HepG2 (cell line): Measurements from ENCODE around the gene DNMBP. TPM values are rescaled to one million over a fixed set of nuclear protein-coding genes. Genes with fewer than 3 reads are reported as not detected.

Experiments
- ATAC-seq: fragments of 200-7000 bp; cut with Tn5 transposase; 3 replicates; pipeline ENCODE4 v1.9.1; 2020; ENCODE audit warnings: mild to moderate bottlenecking, moderate library complexity
- BruUV-seq: library from RNA; stranded (reverse); fragments of 400-500 nt; replicated peaks from 2 replicates; lab custom pipeline; 2021; lab: Mats Ljungman, UMichigan
- CTCF ChIA-PET: fragments of 300-600 bp; formaldehyde crosslinking; extraction: SDS; loops from one replicate; lab custom pipeline; 2021; ENCODE audit warnings: low total read pairs, inconsistent platforms, low intra/inter-chr PET ratio; lab: Yijun Ruan, JAX
- POLR2A ChIA-PET: fragments of 350-600 bp; sonication (Branson Sonifier 250); formaldehyde crosslinking; loops from one replicate; lab custom pipeline; 2020; ENCODE audit warnings: antibody characterized with exemption, inconsistent platforms; lab: Yijun Ruan, JAX
- DNase-seq: peaks from one replicate; pipeline ENCODE4 v3.0.0-alpha.2; 2015; ENCODE audit warnings: low spot score
- FAIRE-seq: peaks from 3 replicates; lab custom pipeline; 2011; peaks lifted over from hg19 to GRCh38; lab: Jason Lieb, UNC
- H2AFZ ChIP-seq: one replicate; pipeline ENCODE4 v1.6.1; 2011; ENCODE audit warnings: low read length, inconsistent platforms
- H3K27ac ChIP-seq: fragments of 300-600 bp; 3 replicates; pipeline ENCODE4 v1.8.0; 2011; ENCODE audit warnings: mixed run types, mild to moderate bottlenecking, mixed read lengths, low read length, inconsistent platforms; ENCODE audit not compliant: insufficient read depth; ENCODE audit errors: extremely low read length
- H3K27me3 ChIP-seq, 2 experiments: fragments of 200-600 bp in 1 of 2; 2 replicates in 1 of 2; 3 replicates in 1 of 2; pipeline versions ENCODE4 v1.6.0 to v1.8.0; 2011; ENCODE audit warnings: low read length in 2 of 2, mild to moderate bottlenecking in 2 of 2, moderate library complexity in 2 of 2, inconsistent platforms in 1 of 2; ENCODE audit not compliant: insufficient read depth in 2 of 2, control insufficient read depth in 1 of 2
- H3K36me3 ChIP-seq, 2 experiments: fragments of 200-600 bp in 1 of 2; replicated peaks in 1 of 2; 2 replicates in 1 of 2; 3 replicates in 1 of 2; pipeline versions ENCODE4 v1.5.1 to v1.8.0; 2011; ENCODE audit warnings: low read length in 2 of 2, inconsistent platforms in 1 of 2; ENCODE audit not compliant: insufficient read depth in 2 of 2, control insufficient read depth in 1 of 2
- H3K4me1 ChIP-seq: 2 replicates; pipeline ENCODE4 v1.5.1; 2012; ENCODE audit warnings: low read length, inconsistent platforms; ENCODE audit not compliant: insufficient read depth
- H3K4me2 ChIP-seq: 2 replicates; pipeline ENCODE4 v1.6.0; 2011; ENCODE audit warnings: low read depth, low read length, inconsistent platforms
- H3K4me3 ChIP-seq, 3 experiments: fragments of 200-600 bp in 1 of 3; sonication (generic), shearing (Covaris generic) in 1 of 3; replicated peaks in 1 of 3; 2 replicates each; pipeline ENCODE4 v1.5.1; 2011 to 2016; ENCODE audit warnings: low read length in 3 of 3, inconsistent platforms in 2 of 3, low read depth in 2 of 3, mild to moderate bottlenecking in 2 of 3, control low read depth in 1 of 3, mixed read lengths in 1 of 3; ENCODE audit not compliant: insufficient read depth in 1 of 3
- H3K79me2 ChIP-seq: one replicate; pipeline ENCODE4 v1.6.1; 2011; ENCODE audit warnings: low read length, inconsistent platforms; ENCODE audit not compliant: insufficient read depth
- H3K9ac ChIP-seq: 2 replicates; pipeline ENCODE4 v1.6.0; 2011; ENCODE audit warnings: mild to moderate bottlenecking, low read depth, low read length, inconsistent platforms; ENCODE audit not compliant: insufficient read depth
- H3K9me3 ChIP-seq: 2 replicates; pipeline ENCODE4 v1.5.1; 2012; ENCODE audit warnings: mild to moderate bottlenecking, low read length
- H4K20me1 ChIP-seq: 2 replicates; pipeline ENCODE4 v1.6.0; 2011; ENCODE audit warnings: inconsistent platforms, mild to moderate bottlenecking, low read length, moderate library complexity; ENCODE audit not compliant: insufficient read depth
- ARNTL ChIP-seq: sonication (generic); formaldehyde crosslinking; IDR thresholded peaks from 2 replicates; pipeline ENCODE4 v1.4.0; 2020; ENCODE audit warnings: mild to moderate bottlenecking, missing genetic modification reagents
- KLF15 ChIP-seq: sonication (generic); formaldehyde crosslinking; IDR thresholded peaks from 2 replicates; pipeline ENCODE4 v1.8.1; 2023; ENCODE audit warnings: borderline replicate concordance, mild to moderate bottlenecking, inconsistent platforms, missing genetic modification reagents, mixed read lengths
- POLR2AphosphoS5 ChIP-seq: IDR thresholded peaks from 2 replicates; pipeline ENCODE4 v1.6.1; 2012; ENCODE audit warnings: low read depth, low read length
- ZMAT3 ChIP-seq: sonication (generic); formaldehyde crosslinking; conservative IDR thresholded peaks from 2 replicates; pipeline ENCODE4 v1.7.0; 2021; ENCODE audit warnings: missing genetic modification reagents
- WGBS: methylation state at CpG from one replicate; pipeline ENCODE4 v1.1.6; 2017; ENCODE audit warnings: low lambda C conversion rate; 5-methylcytosine and 5-hydroxymethylcytosine counted together
- in situ Hi-C: cut with HindIII; loops from 2 replicates; pipeline ENCODE4 v1.10.0; 2017; ENCODE audit warnings: low pct_unique_long_range_greater_than_20kb; ENCODE audit not compliant: extremely low pct_ligation_motif_present
- intact Hi-C: fragments of 100-400 bp; cut with micrococcal nuclease; formaldehyde crosslinking; loops from one replicate; pipeline ENCODE4 v1.10.0; 2022; ENCODE audit not compliant: unreplicated experiment
- polyA plus RNA-seq, 8 experiments: library from polyadenylated mRNA; depleted of rRNA in 3 of 8; stranded (reverse) in 7 of 8; unstranded in 1 of 8; fragments of >200 nt; fragmentation: Illumina TruSeq in 4 of 8; extraction: Trizol in 4 of 8; gene quantifications; 2 replicates each; pipeline versions ENCODE4 v1.2.1 to v1.2.3, GENCODE V29; 2011 to 2016; ENCODE audit warnings: low read depth in 4 of 8, missing spikeins in 1 of 8, mixed read lengths in 1 of 8; ENCODE audit not compliant: insufficient read depth in 1 of 8
- total RNA-seq, 5 experiments: library from RNA; depleted of rRNA; stranded (reverse); fragments of >200 nt; fragmentation: Illumina TruSeq; extraction: Trizol; gene quantifications; 2 replicates each; pipeline ENCODE4 v1.2.3, GENCODE V29; 2016; ENCODE audit warnings: low read depth in 1 of 5
- TF ChIP-seq, protein P1 (sequence below): sonication (generic); formaldehyde crosslinking; IDR thresholded peaks from 2 replicates; pipeline ENCODE4 v1.8.1; 2023; ENCODE audit warnings: missing genetic modification reagents, mild to moderate bottlenecking, borderline replicate concordance
- TF ChIP-seq, protein P2 (sequence below): sonication (generic); formaldehyde crosslinking; IDR thresholded peaks from 2 replicates; pipeline ENCODE4 v1.5.0; 2020; ENCODE audit warnings: missing genetic modification reagents

DNMBP gene
- total and polyA plus RNA-seq, 2 of the 13 experiments (the other 11 are each of a cell fraction or from before 2014, with no cell fraction given) = 3.6 to 6.3 TPM

DNA sequence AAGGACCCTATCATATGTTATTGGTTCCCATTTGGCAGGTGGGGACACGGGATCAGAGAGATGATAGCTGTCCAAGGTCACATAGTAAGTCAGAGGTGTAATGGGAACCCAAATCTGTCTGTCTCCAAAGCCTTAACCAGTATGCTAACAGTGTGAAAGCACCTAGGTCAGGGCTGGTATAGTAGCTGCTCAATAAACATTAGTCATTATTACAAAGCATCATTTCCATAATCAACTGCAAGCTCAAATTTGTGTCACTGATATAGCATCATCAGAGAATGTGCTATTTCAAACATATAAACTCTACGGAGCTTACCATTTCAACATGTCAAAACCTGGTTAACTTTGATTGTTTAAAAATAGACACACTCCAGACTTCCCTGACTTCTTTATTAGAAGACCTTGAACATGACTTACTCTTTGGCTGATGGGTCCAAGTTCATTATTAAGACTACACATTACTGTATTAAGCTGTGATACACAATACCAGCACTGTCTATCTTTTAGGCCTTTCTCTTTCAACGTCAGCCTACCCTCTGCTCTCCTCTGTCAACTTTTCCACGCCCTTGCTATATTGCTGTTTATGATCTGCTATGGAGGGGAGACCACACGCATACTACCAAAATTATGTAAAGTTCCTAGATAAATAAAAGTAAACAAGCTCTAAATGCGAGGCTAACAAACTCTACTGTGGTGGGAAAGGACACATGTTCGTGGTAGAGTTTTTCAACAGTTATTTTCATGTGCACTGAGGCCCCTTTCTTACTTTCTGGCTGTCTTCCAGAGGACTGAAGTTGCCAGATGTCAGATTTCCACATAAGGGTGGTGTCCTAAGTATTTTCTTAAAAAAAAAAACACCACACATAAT lies 33.6 kb downstream of the DNMBP start:
- in situ Hi-C loops = no loop called here

More for the DNA sequence above, 33.6 kb downstream of the DNMBP start:
- no peak overlapping the region for H2AFZ ChIP-seq
- H3K27ac ChIP-seq = no peak overlapping the region
- ATAC-seq = no peak
- ChIA-PET CTCF (no interaction called here), POLR2A (interaction anchor here (0.9 to 1.7 kb wide), 2 partner anchors 45 to 62 kb away, joined by 3 read pairs; no protein-coding TSS in a partner anchor)
- H3K9me3 ChIP-seq = no peaks in the 10 kb centered on the region
- WGBS = 87% methylated on average over 7 of the region's 7 CpGs
- no TSS peak for BruUV-seq
- peaks cover 3% of the 10 kb centered on the region for H3K79me2 ChIP-seq
- H3K36me3 ChIP-seq = no peaks in the 10 kb centered on the region
- no peaks in the 10 kb centered on the region for H4K20me1 ChIP-seq
- no peaks in the 10 kb centered on the region for H3K27me3 ChIP-seq
- H3K9ac ChIP-seq = no peak overlapping the region
- no peak for DNase-seq
- H3K4me1 ChIP-seq = peaks cover 9% of the 10 kb centered on the region
- H3K4me3 ChIP-seq = no peak overlapping the region
- intact Hi-C loops = loop anchor here (2.0 kb wide), 1 partner anchor 71 kb away; no protein-coding TSS in a partner anchor
- TF ChIP-seq, protein P1, sequence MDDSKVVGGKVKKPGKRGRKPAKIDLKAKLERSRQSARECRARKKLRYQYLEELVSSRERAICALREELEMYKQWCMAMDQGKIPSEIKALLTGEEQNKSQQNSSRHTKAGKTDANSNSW (CRISPR knock-in tag) = no peak
- TF ChIP-seq, protein P2, sequence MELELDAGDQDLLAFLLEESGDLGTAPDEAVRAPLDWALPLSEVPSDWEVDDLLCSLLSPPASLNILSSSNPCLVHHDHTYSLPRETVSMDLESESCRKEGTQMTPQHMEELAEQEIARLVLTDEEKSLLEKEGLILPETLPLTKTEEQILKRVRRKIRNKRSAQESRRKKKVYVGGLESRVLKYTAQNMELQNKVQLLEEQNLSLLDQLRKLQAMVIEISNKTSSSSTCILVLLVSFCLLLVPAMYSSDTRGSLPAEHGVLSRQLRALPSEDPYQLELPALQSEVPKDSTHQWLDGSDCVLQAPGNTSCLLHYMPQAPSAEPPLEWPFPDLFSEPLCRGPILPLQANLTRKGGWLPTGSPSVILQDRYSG = no peak
- TF ChIP-seq POLR2AphosphoS5 (no peak), ZMAT3 (CRISPR knock-in tag) (no peak), KLF15 (CRISPR knock-in tag) (no peak), ARNTL (no peak)
- FAIRE-seq = no peak
- H3K4me2 ChIP-seq = no peak overlapping the region
